ENCODE data around the gene DNAH8.

The DNAH8 gene

DNA sequence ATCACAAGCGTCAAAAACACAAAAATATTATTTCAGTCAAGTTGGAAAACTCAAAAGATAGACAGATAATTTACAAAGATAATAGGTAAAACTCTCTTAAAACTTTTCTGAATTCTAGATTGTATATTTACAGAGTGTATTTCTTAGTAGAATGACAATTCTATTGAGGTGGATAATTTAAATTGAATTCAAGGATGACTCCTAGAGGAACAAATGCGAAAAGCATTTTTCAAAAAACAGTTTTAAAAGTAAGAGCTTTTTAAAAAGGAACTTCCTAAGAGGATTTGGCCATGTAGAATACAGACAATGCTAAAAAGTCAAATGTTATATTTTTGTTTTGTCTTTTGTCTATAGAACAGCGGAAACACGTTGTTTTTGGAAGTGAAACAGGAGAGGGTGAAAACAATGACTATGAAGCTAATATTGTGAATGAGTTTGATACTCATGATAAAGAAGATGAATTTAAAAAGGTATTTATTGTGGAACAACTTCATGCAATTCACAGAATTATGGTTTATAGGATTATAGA lies 90.1 kb downstream of the DNAH8 start:
- no peaks in the 10 kb centered on the region for H3K36me3 ChIP-seq (ENCODE audit: control insufficient read depth, insufficient read depth, low read length)
- H3K9me3 ChIP-seq (ENCODE audit: control insufficient read depth, low read length): no peaks in the 10 kb centered on the region
- no peaks in the 10 kb centered on the region for H3K27me3 ChIP-seq (ENCODE audit: control insufficient read depth, insufficient read depth, low read length)
- no peak overlapping the region for H3K4me3 ChIP-seq (ENCODE audit: low read length)
- no peak overlapping the region for H3K9ac ChIP-seq (ENCODE audit: low read length)
- no peaks in the 10 kb centered on the region for H3K4me1 ChIP-seq (ENCODE audit: control insufficient read depth, insufficient read depth, low read length)

DNA sequence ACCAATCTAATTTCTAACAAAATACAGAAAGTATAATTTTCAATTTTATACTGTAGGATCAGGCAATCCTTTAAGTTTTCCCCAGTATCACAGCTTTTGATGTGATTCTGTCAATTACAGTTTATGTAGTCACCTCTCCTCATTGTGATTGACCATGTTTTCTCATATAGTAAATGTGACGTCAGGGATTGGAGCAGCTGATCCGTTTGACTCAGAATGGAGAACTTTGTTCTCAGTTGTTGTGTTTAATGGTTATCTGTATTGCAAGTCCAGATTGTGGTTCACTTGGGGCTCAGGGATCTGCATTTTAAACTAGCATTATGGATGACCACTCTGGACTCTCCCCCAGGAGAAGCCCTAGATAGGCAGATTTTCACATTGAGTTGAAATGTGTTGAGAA lies 90.6 kb downstream of the DNAH8 start:
- no peaks in the 10 kb centered on the region for H3K36me3 ChIP-seq (ENCODE audit: control insufficient read depth, insufficient read depth, low read length)
- no peaks in the 10 kb centered on the region for H3K27me3 ChIP-seq (ENCODE audit: control insufficient read depth, insufficient read depth, low read length)
- H3K4me3 ChIP-seq (ENCODE audit: low read length): no peak overlapping the region
- no peaks in the 10 kb centered on the region for H3K4me1 ChIP-seq (ENCODE audit: control insufficient read depth, insufficient read depth, low read length)
- no peak overlapping the region for H3K9ac ChIP-seq (ENCODE audit: low read length)
- no peaks in the 10 kb centered on the region for H3K9me3 ChIP-seq (ENCODE audit: control insufficient read depth, low read length)

DNA sequence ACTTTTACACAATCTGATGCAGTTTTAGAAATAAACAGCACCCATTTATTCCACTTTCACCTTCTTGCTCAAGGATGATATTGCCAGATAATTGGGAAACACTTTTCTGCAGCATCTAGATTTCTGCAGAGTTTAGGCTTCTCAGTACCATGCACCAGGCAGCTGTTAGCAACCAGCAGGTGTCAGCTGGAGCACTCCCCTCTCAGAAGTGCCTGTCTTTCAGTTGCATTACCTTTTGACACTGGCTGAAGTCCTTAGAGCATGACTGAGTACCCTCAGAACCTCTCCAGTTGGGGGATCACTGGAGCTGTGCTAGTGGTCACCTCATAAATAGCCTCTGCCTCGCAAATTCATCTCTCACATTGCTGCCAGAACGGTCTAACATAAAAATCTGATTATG lies 91.2 kb downstream of the DNAH8 start:
- Histone ChIP-seq H3K9me3 (ENCODE audit: control insufficient read depth, low read length) (no peaks in the 10 kb centered on the region), H3K9ac (ENCODE audit: low read length) (no peak overlapping the region), H3K36me3 (ENCODE audit: control insufficient read depth, insufficient read depth, low read length) (no peaks in the 10 kb centered on the region), H3K4me3 (ENCODE audit: low read length) (no peak overlapping the region), H3K4me1 (ENCODE audit: control insufficient read depth, insufficient read depth, low read length) (no peaks in the 10 kb centered on the region), H3K27me3 (ENCODE audit: control insufficient read depth, insufficient read depth, low read length) (no peaks in the 10 kb centered on the region)

DNA sequence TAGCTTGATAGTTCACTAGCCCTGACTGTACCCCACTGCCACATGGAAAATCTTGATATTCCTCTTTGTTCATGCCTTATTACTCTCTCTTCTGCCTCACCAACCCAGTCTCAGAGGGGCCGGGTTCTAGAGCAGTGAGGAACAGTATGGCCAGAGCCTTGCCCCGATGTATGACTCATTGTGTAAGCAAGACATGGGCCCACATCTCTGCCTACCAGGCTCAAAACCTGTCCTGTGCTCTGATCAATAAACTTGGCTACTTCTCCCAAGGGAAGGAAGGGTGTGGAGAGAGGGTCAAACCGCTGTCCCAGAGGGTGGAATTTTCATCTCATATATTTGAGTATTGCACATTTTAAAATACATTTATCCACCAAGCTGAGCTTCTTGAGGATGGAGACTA lies 91.7 kb downstream of the DNAH8 start:
- H3K4me1 ChIP-seq (ENCODE audit: control insufficient read depth, insufficient read depth, low read length): no peaks in the 10 kb centered on the region
- no peaks in the 10 kb centered on the region for H3K27me3 ChIP-seq (ENCODE audit: control insufficient read depth, insufficient read depth, low read length)
- H3K36me3 ChIP-seq (ENCODE audit: control insufficient read depth, insufficient read depth, low read length): no peaks in the 10 kb centered on the region
- no peaks in the 10 kb centered on the region for H3K9me3 ChIP-seq (ENCODE audit: control insufficient read depth, low read length)
- no peak overlapping the region for H3K4me3 ChIP-seq (ENCODE audit: low read length)
- no peak overlapping the region for H3K9ac ChIP-seq (ENCODE audit: low read length)

DNA sequence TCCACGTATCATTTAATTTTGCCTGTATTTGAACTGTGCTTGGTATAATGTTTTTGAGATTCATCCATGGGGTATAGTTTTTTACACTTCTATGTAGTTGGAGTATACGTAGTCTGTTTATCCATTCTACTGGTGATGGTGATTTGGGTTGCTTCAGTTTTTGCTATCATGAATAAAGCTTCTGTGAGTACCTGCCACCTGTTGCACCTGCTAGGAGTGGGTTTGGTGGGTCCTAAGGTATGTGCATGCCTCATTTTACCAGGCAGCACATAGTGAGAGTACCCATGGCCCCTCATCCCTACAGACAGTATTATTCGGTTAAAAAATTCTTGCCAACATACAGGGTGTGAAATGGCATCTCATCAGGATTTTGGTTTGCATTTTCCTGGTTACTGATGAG lies 92.9 kb downstream of the DNAH8 start:
- H3K9me3 ChIP-seq (ENCODE audit: control insufficient read depth, low read length): no peaks in the 10 kb centered on the region
- no peak overlapping the region for H3K4me3 ChIP-seq (ENCODE audit: low read length)
- H3K36me3 ChIP-seq (ENCODE audit: control insufficient read depth, insufficient read depth, low read length): no peaks in the 10 kb centered on the region
- H3K27me3 ChIP-seq (ENCODE audit: control insufficient read depth, insufficient read depth, low read length): no peaks in the 10 kb centered on the region
- no peaks in the 10 kb centered on the region for H3K4me1 ChIP-seq (ENCODE audit: control insufficient read depth, insufficient read depth, low read length)
- no peak overlapping the region for H3K9ac ChIP-seq (ENCODE audit: low read length)

DNA sequence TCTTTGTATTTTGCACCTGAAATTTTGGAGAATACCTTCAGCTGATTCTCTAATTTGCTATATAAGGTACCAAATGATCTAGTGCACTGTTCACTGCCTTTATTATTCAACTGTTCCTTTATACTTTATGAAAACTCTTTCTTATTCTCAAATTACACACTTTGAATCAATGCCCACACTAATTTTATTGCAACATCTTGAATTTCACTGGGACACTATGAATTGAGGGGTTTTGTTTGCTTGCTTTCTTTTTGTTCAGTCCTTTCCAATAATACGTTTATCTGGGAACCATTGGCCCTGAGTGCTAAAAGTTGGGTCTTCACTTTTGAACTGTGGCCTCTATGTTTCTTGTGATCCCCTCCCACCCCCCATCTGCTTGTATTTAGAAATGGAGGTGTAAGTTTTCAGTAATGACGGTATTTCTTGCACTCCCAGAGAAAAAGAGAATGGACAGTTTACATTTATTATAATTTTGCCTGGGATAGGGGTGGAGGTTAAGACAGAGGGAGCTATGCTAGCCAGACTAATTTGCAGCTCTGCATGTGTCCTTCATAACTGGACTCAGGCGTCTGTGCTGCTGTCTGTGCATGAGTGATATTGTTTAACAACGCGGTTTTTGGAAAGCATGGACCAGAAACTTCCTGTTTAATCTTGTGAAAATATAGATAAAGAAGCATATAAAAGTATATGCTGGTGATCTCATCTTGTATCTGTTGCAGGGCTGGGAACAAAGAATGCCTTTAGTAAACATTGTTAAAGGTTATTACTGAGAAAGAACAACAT lies 98.1 kb downstream of the DNAH8 start:
- no peaks in the 10 kb centered on the region for H3K27me3 ChIP-seq (ENCODE audit: control insufficient read depth, insufficient read depth, low read length)
- H3K36me3 ChIP-seq (ENCODE audit: control insufficient read depth, insufficient read depth, low read length): no peaks in the 10 kb centered on the region
- H3K9ac ChIP-seq (ENCODE audit: low read length): no peak overlapping the region
- no peaks in the 10 kb centered on the region for H3K9me3 ChIP-seq (ENCODE audit: control insufficient read depth, low read length)
- H3K4me1 ChIP-seq (ENCODE audit: control insufficient read depth, insufficient read depth, low read length): no peaks in the 10 kb centered on the region
- H3K4me3 ChIP-seq (ENCODE audit: low read length): no peak overlapping the region

DNA sequence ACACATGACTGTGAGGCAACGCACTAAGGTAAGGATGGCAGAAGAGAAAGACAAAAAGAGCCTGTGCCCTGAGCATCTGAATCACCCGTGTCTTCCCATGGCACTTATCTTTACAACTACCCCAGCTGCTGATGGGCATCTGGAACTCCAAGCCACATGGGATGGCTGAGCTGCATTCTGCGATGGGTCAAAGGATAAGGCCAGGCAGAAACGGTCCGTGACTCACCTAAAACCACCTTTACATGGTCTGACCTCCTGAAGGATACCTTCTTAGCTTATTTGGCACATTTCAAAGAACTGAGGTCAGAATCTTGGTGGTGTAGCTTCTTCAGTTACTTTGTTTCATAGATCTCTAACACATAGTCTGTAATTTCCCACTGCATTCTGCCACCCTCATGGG lies 99.7 kb downstream of the DNAH8 start:
- Histone ChIP-seq H3K27me3 (ENCODE audit: control insufficient read depth, insufficient read depth, low read length) (no peaks in the 10 kb centered on the region), H3K9me3 (ENCODE audit: control insufficient read depth, low read length) (no peaks in the 10 kb centered on the region), H3K4me3 (ENCODE audit: low read length) (no peak overlapping the region), H3K36me3 (ENCODE audit: control insufficient read depth, insufficient read depth, low read length) (no peaks in the 10 kb centered on the region), H3K9ac (ENCODE audit: low read length) (no peak overlapping the region), H3K4me1 (ENCODE audit: control insufficient read depth, insufficient read depth, low read length) (no peaks in the 10 kb centered on the region)

DNA sequence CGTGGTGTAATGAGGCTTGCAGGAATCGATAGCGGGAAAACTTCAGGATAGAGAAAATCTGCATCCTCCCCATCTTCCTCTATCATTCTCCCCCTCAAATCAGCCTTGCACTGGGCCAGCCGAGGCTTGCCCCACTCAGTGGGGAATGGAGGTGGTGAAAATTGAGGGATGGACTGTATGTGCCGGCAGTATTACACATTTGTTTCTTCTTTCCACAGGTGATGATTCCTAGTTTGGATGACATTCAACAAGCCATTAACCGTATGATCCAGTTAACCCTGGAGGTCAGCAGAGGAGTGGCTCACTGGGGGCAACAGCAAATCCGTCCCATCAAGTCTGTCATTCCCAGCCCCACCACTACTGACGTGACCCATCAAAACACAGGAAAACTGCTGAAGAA lies 100.1 kb downstream of the DNAH8 start:
- no peaks in the 10 kb centered on the region for H3K36me3 ChIP-seq (ENCODE audit: control insufficient read depth, insufficient read depth, low read length)
- no peak overlapping the region for H3K4me3 ChIP-seq (ENCODE audit: low read length)
- H3K4me1 ChIP-seq (ENCODE audit: control insufficient read depth, insufficient read depth, low read length): no peaks in the 10 kb centered on the region
- no peak overlapping the region for H3K9ac ChIP-seq (ENCODE audit: low read length)
- no peaks in the 10 kb centered on the region for H3K9me3 ChIP-seq (ENCODE audit: control insufficient read depth, low read length)
- no peaks in the 10 kb centered on the region for H3K27me3 ChIP-seq (ENCODE audit: control insufficient read depth, insufficient read depth, low read length)

DNA sequence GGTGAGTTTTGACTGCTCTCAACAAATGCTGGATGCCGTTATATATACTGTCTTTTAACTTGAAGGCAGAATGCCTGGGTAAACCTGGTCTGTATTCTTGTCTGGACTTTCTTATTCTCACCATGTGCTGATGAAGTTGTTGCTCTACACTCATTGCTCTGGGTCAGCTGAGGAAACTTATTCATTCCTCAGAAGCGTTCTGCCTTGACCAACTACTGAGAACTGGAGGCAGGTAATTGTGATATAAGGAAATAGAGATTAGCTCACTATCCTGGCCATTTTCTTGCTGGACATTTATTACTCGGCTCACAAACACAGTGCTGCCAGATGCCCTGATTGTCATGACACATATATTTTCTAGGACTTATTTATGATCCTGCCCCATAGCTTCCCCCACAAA lies 103.6 kb downstream of the DNAH8 start:
- Histone ChIP-seq H3K4me3 (ENCODE audit: low read length) (no peak overlapping the region), H3K9me3 (ENCODE audit: control insufficient read depth, low read length) (no peaks in the 10 kb centered on the region), H3K4me1 (ENCODE audit: control insufficient read depth, insufficient read depth, low read length) (no peaks in the 10 kb centered on the region), H3K27me3 (ENCODE audit: control insufficient read depth, insufficient read depth, low read length) (no peaks in the 10 kb centered on the region), H3K36me3 (ENCODE audit: control insufficient read depth, insufficient read depth, low read length) (no peaks in the 10 kb centered on the region), H3K9ac (ENCODE audit: low read length) (no peak overlapping the region)

DNA sequence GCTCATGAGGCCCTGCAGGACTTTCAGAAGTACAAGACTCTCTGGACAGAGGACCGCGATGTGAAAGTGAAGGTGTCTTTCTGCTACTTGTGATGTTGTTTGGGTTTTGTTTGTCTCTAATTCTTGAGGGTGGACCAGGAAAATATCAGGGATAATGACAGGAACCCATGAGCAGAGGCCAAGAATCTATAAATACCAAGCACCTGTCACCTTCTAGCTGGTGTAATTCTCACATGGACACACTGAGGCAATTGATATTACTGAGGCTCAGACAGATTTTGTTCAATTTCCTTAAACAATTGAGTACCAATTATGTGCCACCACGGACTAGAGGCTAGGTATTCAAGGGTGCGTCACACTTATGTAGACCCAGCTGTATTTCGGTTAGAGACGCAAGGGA lies 107.9 kb downstream of the DNAH8 start:
- Histone ChIP-seq H3K9ac (ENCODE audit: low read length) (no peak overlapping the region), H3K9me3 (ENCODE audit: control insufficient read depth, low read length) (no peaks in the 10 kb centered on the region), H3K4me1 (ENCODE audit: control insufficient read depth, insufficient read depth, low read length) (no peaks in the 10 kb centered on the region), H3K36me3 (ENCODE audit: control insufficient read depth, insufficient read depth, low read length) (no peaks in the 10 kb centered on the region), H3K4me3 (ENCODE audit: low read length) (no peak overlapping the region), H3K27me3 (ENCODE audit: control insufficient read depth, insufficient read depth, low read length) (no peaks in the 10 kb centered on the region)

DNA sequence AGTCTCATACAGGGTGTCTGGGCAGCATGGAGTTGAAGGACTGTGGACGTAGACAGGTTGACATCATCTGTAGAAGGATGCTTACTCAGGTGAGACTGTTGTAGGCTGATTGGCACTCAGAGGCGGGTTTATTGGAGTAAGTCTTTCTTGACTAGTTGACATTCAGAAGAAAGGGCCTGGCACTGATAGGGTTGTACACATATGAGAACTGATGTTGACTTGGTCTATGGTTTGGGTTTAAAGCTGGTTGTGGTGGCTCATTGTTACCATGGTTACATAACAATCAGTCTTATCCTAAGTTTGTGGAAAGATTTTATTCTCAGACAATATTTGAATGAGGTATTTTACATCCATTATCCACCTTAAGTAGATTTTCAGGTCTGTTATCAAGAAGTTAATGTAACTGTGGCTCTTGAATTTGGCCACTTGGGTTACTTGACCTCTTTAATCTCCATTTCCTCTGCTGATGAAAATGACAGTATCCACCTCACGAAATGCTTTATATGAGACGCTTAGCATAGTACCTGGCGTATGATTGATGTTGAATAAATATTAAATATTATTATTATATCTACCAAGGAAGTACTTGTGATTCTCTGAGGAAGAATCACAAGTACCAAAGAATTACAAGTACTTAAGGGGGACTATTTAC lies 109.3 kb downstream of the DNAH8 start:
- no peaks in the 10 kb centered on the region for H3K36me3 ChIP-seq (ENCODE audit: control insufficient read depth, insufficient read depth, low read length)
- H3K27me3 ChIP-seq (ENCODE audit: control insufficient read depth, insufficient read depth, low read length): no peaks in the 10 kb centered on the region
- H3K4me1 ChIP-seq (ENCODE audit: control insufficient read depth, insufficient read depth, low read length): no peaks in the 10 kb centered on the region
- H3K9ac ChIP-seq (ENCODE audit: low read length): no peak overlapping the region
- no peaks in the 10 kb centered on the region for H3K9me3 ChIP-seq (ENCODE audit: control insufficient read depth, low read length)
- no peak overlapping the region for H3K4me3 ChIP-seq (ENCODE audit: low read length)

DNA sequence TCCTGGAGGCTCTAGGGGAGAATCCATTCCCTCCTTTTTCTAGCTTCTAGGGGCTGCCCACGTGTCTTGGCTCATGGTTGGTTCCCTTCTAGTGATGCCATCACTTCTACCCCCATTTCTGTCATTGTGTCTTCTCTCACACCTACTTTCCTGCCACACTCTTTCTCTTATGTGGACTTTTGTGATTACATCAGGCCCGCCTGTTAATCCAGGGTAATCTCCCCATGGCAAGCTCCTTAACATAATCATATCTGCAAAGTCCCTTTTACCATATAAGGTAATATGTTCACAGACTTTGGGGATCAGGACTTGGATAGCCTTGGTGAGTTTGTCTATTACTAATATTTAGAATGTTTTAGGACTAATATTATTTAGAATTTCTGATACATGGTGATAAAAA lies 111.9 kb downstream of the DNAH8 start:
- no peak overlapping the region for H3K9ac ChIP-seq (ENCODE audit: low read length)
- H3K4me1 ChIP-seq (ENCODE audit: control insufficient read depth, insufficient read depth, low read length): no peaks in the 10 kb centered on the region
- no peaks in the 10 kb centered on the region for H3K27me3 ChIP-seq (ENCODE audit: control insufficient read depth, insufficient read depth, low read length)
- H3K4me3 ChIP-seq (ENCODE audit: low read length): no peak overlapping the region
- no peaks in the 10 kb centered on the region for H3K9me3 ChIP-seq (ENCODE audit: control insufficient read depth, low read length)
- no peaks in the 10 kb centered on the region for H3K36me3 ChIP-seq (ENCODE audit: control insufficient read depth, insufficient read depth, low read length)
